Amniotic epithelial cell (primary cell): Measurements from ENCODE around the gene GCNT2.
"Not testable (repeated sequence)": the region's sequence is repeated elsewhere in the genome, so short reads cannot be mapped to it uniquely, and the experiment has no call there.

Experiments used
- DNase-seq: peaks from one replicate; pipeline ENCODE4 v3.0.0-alpha.2; 2010; ENCODE audit warnings: low read depth

GCNT2 gene

DNA sequence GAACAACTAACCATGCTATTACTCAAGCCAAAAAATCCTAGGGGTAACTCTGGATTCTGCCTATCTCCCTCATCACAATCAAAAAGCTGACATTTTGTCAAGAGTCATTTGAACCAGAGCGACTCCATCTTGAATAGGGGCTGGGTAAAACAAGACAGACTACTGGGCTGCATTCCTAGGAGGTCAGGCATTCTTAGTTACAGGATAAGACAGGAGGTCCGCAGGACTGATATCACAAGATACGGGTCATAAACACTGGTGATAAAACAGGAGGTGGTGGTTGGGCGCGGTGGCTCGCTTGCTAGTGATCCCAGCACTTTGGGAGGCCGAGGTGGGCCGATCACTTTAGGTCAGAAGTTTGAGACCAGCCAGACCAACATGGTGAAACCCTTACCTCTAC is 141.1 kb downstream of the GCNT2 start:
- no peak for DNase-seq

DNA sequence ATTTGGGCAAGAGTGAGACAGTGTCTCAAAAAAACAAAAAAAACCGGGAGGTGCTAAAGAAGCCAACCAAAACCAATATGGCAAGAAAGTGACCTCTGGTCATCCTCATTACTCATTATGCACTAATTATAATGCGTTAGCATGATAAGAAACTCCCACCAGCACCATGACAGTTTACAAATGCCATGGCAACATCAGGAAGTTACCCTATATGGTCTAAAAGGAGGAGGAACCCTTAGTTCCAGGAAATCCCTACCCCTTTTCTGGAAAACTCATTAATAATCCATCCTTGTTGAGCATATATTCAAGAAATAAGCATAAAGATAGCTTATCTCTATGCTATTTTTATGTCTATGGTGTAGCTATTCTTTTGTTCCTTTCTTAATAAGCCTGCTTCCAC is 141.6 kb downstream of the GCNT2 start:
- DNase-seq = no peak

DNA sequence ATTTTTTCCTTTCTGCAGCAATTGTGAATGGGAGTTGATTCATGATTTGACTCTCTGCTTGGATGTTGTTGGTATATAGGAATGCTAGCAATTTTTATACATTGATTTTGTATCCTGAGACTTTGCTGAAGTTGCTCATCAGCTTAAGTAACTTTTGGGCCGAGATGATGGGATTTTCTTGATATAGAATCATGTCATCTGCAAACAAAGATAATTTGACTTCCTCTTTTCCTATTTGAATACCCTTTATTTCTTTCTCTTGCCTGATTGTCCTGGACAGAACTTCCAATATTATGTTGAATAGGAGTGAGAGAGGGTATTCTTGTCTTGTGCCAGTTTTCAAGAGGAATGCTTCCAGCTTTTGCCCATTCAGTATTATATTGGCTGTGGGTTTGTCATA is 144.4 kb downstream of the GCNT2 start:
- DNase-seq = not testable (repeated sequence)

- DNase-seq = no peak
Measured at GRCh38 chr6:10668126-10668917, 147.2 kb downstream of the GCNT2 start.

GRCh38 chr6:10676403-10676802 is 155.3 kb downstream of the GCNT2 start:
- no peak for DNase-seq

GRCh38 chr6:10678456-10678855 is 157.3 kb downstream of the GCNT2 start:
- DNase-seq = no peak
